A549 (cell line): ENCODE results near the gene NSMF.
"Not testable (repeated sequence)": the region's sequence is repeated elsewhere in the genome, so short reads cannot be mapped to it uniquely, and the experiment has no call there.

Experiments used
- CTCF ChIP-seq: fragments of >200 bp; sonication (Bioruptor Twin); formaldehyde crosslinking; IDR thresholded peaks from 3 replicates; pipeline ENCODE4 v1.5.1; 2016
- EP300 ChIP-seq, 2 experiments: fragments of >200 bp; sonication (Bioruptor Twin); formaldehyde crosslinking; IDR thresholded peaks; 2 replicates in 1 of 2; 3 replicates in 1 of 2; pipeline ENCODE4 v1.6.1; 2016 to 2017
- HMGXB4 ChIP-seq: fragments of 250-450 bp; sonication (Bioruptor Pico); IDR thresholded peaks from 2 replicates; pipeline ENCODE4 v1.5.0; 2021; ENCODE audit warnings: mild to moderate bottlenecking, moderate library complexity, borderline replicate concordance
- JUN ChIP-seq, 2 experiments: fragments of >200 bp; sonication (Bioruptor Twin); formaldehyde crosslinking; IDR thresholded peaks; 2 replicates in 1 of 2; 3 replicates in 1 of 2; pipeline ENCODE4 v1.6.1; 2016 to 2017
- POLR2A ChIP-seq: IDR thresholded peaks from 2 replicates; pipeline ENCODE4 v1.6.1; 2012; ENCODE audit warnings: mild to moderate bottlenecking, low read length
- POLR2AphosphoS2 ChIP-seq: conservative IDR thresholded peaks from 2 replicates; pipeline ENCODE4 v1.6.1; 2012; ENCODE audit warnings: low read length, improper control_type of control experiment, inconsistent platforms
- RAD21 ChIP-seq, 2 experiments: fragments of >200 bp in 1 of 2; sonication (Bioruptor Twin) in 1 of 2; formaldehyde crosslinking in 1 of 2; IDR thresholded peaks in 1 of 2; conservative IDR thresholded peaks in 1 of 2; 2 replicates in 1 of 2; 3 replicates in 1 of 2; pipeline ENCODE4 v1.6.1; 2012 to 2018; ENCODE audit warnings: inconsistent platforms in 1 of 2
- RCOR1 ChIP-seq: fragments of 150-350 bp; IDR thresholded peaks from 2 replicates; pipeline ENCODE4 v1.6.1; 2014; ENCODE audit warnings: antibody characterized with exemption, low read length, low read depth
- TF ChIP-seq, protein P1 (sequence below): IDR thresholded peaks from 2 replicates; pipeline ENCODE4 v1.6.1; 2012

DNA sequence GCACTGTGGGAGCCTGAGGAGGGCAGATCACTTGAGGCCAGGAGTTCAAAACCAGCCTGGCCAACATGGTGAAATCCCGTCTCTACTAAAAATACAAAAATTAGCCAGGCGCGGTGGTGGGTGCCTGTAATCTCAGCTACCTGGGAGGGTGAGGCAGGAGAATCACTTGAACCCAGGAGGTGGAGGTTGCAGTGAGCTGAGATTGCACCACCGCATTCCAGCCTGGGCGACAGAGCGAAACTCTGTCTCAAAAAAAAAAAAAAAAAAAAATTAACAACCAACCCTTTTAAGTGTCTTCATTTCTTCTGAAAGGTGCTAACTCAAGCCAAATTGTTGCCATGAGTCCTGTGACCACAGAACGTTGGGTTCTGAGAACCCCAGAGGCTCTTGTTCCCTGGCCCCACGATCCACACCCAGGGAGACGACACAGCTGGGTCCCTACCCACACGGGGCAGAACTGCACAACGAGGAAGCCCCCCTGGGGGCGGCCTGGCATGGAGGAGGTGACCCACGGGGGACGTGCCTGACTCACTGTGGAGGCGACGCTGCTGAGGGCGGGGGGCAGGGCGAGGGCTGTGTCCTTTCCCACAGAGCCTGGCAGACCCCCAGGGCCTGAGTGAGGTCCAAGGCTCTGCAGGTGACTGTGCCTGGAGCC, 48.8 kb downstream of the NSMF start:
- TF ChIP-seq CTCF; JUN (IDR thresholded peaks at IDR 0.05); RAD21 (conservative IDR thresholded peaks at IDR 0.05 in 1 of 2, IDR thresholded peaks at IDR 0.05 in 1 of 2); EP300 (IDR thresholded peaks at IDR 0.05); RCOR1; POLR2A; POLR2AphosphoS2; HMGXB4: not testable (repeated sequence)
- TF ChIP-seq, protein P1, sequence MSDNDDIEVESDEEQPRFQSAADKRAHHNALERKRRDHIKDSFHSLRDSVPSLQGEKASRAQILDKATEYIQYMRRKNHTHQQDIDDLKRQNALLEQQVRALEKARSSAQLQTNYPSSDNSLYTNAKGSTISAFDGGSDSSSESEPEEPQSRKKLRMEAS: not testable (repeated sequence)
